Mammary epithelial cell (primary cell): ENCODE data around the gene STIP1.

Experiments used
- CTCF ChIP-seq, 2 donors: IDR thresholded peaks in 1 of 2; conservative IDR thresholded peaks in 1 of 2; 2 replicates each; pipeline ENCODE4 v1.5.1; 2011 to 2012; ENCODE audit warnings: inconsistent platforms in 2 of 2, low read length in 2 of 2, mild to moderate bottlenecking in 2 of 2, control low read depth in 1 of 2, low read depth in 1 of 2; ENCODE audit not compliant: insufficient read depth in 1 of 2; ENCODE audit errors: extremely low read depth in 1 of 2
- EZH2 ChIP-seq: IDR thresholded peaks from 2 replicates; pipeline ENCODE4 v1.6.1; 2012; ENCODE audit warnings: low read length, inconsistent platforms, borderline replicate concordance

GRCh38 chr11:64202992-64203391 is 17.0 kb downstream of the STIP1 start:
- TF ChIP-seq CTCF (conservative IDR thresholded peaks at IDR 0.05 in 1 of 2, IDR thresholded peaks at IDR 0.05 in 1 of 2; ENCODE audit: extremely low read depth in 1 of 2, insufficient read depth in 1 of 2, low read depth in 1 of 2, low read length in 2 of 2) = no peak
- TF ChIP-seq EZH2 = no peak
